Measurements from ENCODE around the gene GADL1.

The GADL1 gene

DNA sequence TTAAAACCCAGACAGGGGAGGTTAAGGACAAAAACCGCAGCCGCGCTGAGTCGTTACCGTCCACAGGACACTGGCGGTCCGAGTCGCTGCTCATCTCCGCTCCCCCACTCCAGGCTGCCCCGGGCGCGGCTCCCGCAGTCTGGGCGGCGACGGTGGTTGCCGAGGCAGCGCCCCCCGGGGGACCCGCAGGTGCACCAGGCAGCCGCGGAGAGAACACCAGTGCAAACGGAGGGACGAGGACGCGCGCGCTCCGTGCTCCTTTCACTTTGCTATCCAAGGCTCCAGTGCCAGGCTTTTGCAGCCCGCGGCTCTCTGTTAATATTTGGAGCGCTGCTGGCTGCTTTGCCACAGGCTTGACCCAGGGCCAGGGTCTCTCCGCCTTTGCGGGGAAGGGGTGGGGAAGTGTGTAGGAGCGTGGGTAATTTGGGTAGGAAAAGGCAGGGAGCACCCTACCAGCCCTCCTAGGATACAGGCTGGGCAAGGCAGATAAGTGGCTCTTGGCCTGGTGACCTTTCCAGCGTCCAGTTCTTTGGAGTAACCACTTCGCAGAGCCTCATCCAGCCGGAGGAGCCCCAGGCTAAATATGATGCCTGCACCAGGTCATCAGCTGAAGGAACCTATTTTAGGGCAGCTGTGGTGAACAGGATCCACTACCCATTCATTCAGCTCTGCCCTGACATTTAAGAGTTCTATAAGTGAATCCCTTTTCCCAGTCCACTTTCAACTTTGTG is at the start of gene GADL1:
GADL1 (minus strand) TSS at position 141 of the 731 bp plus-strand sequence; CDS start at position 94, 47 bp downstream.
- TF ChIP-seq SNAI2 (CRISPR knock-in tag; IDR thresholded peaks at IDR 0.05) (no peak), POU6F1 (CRISPR knock-in tag; IDR thresholded peaks at IDR 0.05; ENCODE audit: borderline replicate concordance, low read depth) (no peak), ARNTL (CRISPR knock-in tag; IDR thresholded peaks at IDR 0.05; ENCODE audit: borderline replicate concordance, low read depth) (no peak), ZNF70 (CRISPR knock-in tag; IDR thresholded peaks at IDR 0.05) (no peak), ZFP30 (CRISPR knock-in tag; IDR thresholded peaks at IDR 0.05) (no peak), RARB (CRISPR knock-in tag; IDR thresholded peaks at IDR 0.05) (no peak), ZC3H10 (CRISPR knock-in tag; IDR thresholded peaks at IDR 0.05) (no peak), TOX (CRISPR knock-in tag; IDR thresholded peaks at IDR 0.05; ENCODE audit: borderline replicate concordance) (no peak), GLIS3 (CRISPR knock-in tag; IDR thresholded peaks at IDR 0.05) (no peak), ZNF8 (CRISPR knock-in tag; IDR thresholded peaks at IDR 0.05) (no peak), BACH2 (CRISPR knock-in tag; IDR thresholded peaks at IDR 0.05; ENCODE audit: borderline replicate concordance) (no peak), CSDC2 (CRISPR knock-in tag; IDR thresholded peaks at IDR 0.05) (no peak), ISL1 (CRISPR knock-in tag; IDR thresholded peaks at IDR 0.05) (no peak), TSHZ2 (CRISPR knock-in tag; IDR thresholded peaks at IDR 0.05) (no peak)
- TF ChIP-seq, protein P1, sequence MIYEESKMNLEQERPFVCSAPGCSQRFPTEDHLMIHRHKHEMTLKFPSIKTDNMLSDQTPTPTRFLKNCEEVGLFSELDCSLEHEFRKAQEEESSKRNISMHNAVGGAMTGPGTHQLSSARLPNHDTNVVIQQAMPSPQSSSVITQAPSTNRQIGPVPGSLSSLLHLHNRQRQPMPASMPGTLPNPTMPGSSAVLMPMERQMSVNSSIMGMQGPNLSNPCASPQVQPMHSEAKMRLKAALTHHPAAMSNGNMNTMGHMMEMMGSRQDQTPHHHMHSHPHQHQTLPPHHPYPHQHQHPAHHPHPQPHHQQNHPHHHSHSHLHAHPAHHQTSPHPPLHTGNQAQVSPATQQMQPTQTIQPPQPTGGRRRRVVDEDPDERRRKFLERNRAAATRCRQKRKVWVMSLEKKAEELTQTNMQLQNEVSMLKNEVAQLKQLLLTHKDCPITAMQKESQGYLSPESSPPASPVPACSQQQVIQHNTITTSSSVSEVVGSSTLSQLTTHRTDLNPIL (CRISPR knock-in tag; IDR thresholded peaks at IDR 0.05; ENCODE audit: low read depth) = no peak
- TF ChIP-seq, protein P2, sequence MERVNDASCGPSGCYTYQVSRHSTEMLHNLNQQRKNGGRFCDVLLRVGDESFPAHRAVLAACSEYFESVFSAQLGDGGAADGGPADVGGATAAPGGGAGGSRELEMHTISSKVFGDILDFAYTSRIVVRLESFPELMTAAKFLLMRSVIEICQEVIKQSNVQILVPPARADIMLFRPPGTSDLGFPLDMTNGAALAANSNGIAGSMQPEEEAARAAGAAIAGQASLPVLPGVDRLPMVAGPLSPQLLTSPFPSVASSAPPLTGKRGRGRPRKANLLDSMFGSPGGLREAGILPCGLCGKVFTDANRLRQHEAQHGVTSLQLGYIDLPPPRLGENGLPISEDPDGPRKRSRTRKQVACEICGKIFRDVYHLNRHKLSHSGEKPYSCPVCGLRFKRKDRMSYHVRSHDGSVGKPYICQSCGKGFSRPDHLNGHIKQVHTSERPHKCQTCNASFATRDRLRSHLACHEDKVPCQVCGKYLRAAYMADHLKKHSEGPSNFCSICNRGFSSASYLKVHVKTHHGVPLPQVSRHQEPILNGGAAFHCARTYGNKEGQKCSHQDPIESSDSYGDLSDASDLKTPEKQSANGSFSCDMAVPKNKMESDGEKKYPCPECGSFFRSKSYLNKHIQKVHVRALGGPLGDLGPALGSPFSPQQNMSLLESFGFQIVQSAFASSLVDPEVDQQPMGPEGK (CRISPR knock-in tag; IDR thresholded peaks at IDR 0.05; ENCODE audit: borderline replicate concordance) = no peak
- ATAC-seq = peak; percentile 86

GRCh38 chr3:30944124-30944523 is 49.7 kb upstream of the GADL1 start:
- ATAC-seq = no peak
- TF ChIP-seq ZNF565 (CRISPR knock-in tag; conservative IDR thresholded peaks at IDR 0.05; ENCODE audit: low read depth) (no peak), ZNF70 (CRISPR knock-in tag; IDR thresholded peaks at IDR 0.05) (no peak), PPARA (CRISPR knock-in tag; IDR thresholded peaks at IDR 0.05; ENCODE audit: borderline replicate concordance) (no peak), ISL1 (CRISPR knock-in tag; IDR thresholded peaks at IDR 0.05) (no peak), ZFP3 (CRISPR knock-in tag; IDR thresholded peaks at IDR 0.05) (no peak), CSRNP3 (CRISPR knock-in tag; IDR thresholded peaks at IDR 0.05) (no peak), BACH2 (CRISPR knock-in tag; IDR thresholded peaks at IDR 0.05; ENCODE audit: borderline replicate concordance) (no peak), TCF4 (CRISPR knock-in tag; IDR thresholded peaks at IDR 0.05; ENCODE audit: borderline replicate concordance) (no peak), ZC3H10 (CRISPR knock-in tag; IDR thresholded peaks at IDR 0.05) (no peak), ZNF8 (CRISPR knock-in tag; IDR thresholded peaks at IDR 0.05) (no peak), SNAI2 (CRISPR knock-in tag; IDR thresholded peaks at IDR 0.05) (no peak), GLIS3 (CRISPR knock-in tag; IDR thresholded peaks at IDR 0.05) (no peak), ESRRG (CRISPR knock-in tag; IDR thresholded peaks at IDR 0.05) (no peak), OSR1 (CRISPR knock-in tag; IDR thresholded peaks at IDR 0.05) (no peak)
- TF ChIP-seq, protein P2 (CRISPR knock-in tag; IDR thresholded peaks at IDR 0.05; ENCODE audit: borderline replicate concordance) = no peak
- TF ChIP-seq, protein P1 (CRISPR knock-in tag; IDR thresholded peaks at IDR 0.05; ENCODE audit: low read depth) = no peak

All from SK-N-SH treated with all-trans-retinoic acid at 6 μM for 48 hours (cell line).